ENCODE results near the gene CAPN12.
"Not testable (repeated sequence)": the region's sequence is repeated elsewhere in the genome, so short reads cannot be mapped to it uniquely, and the experiment has no call there.

Gene CAPN12, protein sequence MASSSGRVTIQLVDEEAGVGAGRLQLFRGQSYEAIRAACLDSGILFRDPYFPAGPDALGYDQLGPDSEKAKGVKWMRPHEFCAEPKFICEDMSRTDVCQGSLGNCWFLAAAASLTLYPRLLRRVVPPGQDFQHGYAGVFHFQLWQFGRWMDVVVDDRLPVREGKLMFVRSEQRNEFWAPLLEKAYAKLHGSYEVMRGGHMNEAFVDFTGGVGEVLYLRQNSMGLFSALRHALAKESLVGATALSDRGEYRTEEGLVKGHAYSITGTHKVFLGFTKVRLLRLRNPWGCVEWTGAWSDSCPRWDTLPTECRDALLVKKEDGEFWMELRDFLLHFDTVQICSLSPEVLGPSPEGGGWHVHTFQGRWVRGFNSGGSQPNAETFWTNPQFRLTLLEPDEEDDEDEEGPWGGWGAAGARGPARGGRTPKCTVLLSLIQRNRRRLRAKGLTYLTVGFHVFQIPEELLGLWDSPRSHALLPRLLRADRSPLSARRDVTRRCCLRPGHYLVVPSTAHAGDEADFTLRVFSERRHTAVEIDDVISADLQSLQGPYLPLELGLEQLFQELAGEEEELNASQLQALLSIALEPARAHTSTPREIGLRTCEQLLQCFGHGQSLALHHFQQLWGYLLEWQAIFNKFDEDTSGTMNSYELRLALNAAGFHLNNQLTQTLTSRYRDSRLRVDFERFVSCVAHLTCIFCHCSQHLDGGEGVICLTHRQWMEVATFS

DNA sequence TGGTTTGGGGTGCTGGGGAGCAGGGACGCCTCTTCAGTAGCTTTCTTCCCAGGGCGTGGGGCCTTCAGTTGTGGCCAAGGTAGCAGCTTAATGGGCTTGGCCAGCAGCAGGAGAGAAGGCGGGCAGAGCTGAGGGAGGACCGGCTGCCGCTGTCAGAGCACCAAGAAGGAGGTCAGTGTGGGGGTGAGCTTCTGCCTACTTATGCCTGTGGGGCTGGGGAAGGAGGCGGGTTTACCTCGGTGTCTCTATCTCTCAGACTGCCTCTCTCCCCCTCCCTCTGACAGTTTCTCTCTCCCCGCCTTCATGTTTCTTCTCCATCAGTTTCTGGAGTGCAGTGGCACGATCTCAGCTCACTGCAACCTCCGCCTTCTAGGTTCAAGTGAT is at the start of gene CAPN12:
Gene CAPN12, minus strand, starts transcription at position 177 of the 384 bp plus-strand sequence. CDS start 309 bp downstream, outside the sequence.
- no peak for DNase-seq (ENCODE audit: low read depth in 3 of 3, low spot score in 1 of 3)

DNA sequence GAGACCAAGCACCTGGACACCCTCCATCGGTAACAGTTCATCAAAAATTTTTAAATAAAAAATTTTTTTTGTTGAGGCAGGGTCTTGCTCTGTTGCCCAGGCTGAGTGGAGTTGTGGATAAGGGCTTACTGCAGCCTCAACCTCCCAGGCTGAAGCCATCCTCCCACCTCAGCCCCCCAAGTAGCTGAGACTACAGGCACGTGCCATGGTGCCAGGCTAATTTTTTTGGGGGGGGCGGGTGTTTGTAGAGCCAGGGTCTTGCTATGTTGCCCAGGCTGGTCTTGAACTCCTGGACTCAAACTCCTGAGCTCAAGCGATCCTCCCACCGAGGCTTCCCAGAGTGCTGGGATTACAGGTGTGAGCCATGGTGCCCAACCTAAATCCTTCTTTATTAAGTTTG is 49.4 kb upstream of the CAPN12 start:
- DNase-seq (ENCODE audit: low read depth in 3 of 3, low spot score in 1 of 3) = no peak

DNA sequence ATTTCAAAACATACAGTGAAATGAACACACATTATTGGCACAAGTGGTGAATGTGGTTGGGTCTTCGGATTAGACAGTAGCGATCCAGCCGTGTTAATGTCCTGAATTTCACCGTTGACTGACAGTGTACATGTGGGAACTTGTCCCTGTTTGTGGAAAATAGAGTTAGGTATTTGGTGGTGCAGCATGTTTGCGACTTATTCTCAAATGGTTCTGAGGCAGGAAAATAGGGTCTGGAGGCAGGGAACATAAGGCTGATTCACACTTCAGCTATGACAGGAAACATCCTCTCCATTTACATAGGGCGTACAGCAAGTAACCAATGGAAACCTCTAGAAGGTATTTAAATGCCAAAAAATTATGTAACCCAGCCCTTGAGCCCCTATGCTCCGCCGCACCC is 48.9 kb upstream of the CAPN12 start:
- no peak for DNase-seq (ENCODE audit: low read depth in 3 of 3, low spot score in 1 of 3)

DNA sequence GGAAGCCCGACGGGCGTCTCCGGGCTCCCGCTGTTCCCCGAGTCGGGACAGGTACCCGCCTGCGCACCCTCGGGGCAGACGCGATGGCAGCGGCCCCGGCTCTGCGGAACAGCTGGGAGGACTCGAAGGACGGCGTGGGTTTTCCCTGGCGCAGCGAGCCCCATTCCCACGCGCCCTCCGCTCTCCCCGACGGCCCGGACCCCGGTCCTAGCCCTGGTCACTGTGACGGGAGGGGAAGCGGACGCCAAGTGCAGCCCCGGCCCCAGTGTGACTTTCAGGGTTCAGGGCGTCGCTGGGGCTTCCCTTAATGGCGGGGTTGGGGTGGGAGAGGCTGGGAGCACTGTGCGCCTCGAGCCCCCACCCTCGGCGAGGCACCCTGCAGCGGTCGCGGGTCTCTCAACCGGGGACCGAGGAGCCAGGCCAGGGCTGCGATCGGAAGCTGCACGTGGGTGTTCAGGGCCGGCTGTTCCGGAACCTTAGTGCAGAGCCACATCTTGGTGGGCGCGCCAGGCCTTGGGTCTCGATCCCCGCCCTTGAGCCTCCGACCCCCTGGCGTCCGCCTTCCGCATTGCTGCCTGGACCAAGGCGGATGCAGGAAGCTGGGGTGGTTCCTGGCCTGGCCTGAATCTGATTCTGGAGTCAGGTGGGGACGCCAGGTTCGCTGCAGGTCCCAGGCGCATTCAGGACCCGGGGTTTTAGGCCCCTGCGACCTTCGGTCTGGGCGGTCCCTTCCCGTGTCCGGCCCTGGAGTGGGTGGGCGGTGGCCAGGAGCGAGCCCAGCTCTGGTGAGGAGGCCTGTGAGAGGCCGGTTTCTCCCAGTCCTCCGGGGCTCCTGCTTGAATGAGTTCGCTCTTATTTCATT is 48.2 kb upstream of the CAPN12 start:
- DNase-seq (ENCODE audit: low read depth in 3 of 3, low spot score in 1 of 3) = peak in 1 of 3 donors; percentile 7

DNA sequence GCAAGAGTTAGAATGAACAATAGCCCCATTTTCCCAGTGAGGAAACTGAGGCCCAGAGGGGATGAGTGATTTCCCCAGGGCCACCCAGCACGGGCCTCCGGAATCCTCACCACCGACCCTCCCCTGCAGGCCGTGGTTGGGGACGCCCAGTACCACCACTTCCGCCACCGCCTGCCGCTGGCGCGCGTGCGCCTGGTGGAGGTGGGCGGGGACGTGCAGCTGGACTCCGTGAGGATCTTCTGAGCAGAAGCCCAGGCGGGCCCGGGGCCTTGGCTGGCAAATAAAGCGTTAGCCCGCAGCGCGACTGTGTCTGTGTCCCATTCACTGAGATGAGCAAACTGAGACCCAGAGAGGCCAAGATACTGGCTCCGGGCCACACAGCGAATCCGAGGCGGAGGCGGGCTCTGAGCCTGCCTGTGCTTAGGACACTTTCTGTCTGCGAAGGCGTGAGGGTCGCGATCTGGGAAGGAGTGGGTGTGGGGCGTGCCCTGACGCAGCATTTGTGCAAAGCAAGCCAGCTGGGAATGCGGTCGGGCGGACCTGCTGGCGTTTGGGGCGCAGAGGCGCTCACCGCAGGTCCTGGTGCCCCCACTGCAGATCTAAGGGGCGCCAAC is 47.3 kb upstream of the CAPN12 start:
- DNase-seq (ENCODE audit: low read depth in 3 of 3, low spot score in 1 of 3) = not testable (repeated sequence)

DNA sequence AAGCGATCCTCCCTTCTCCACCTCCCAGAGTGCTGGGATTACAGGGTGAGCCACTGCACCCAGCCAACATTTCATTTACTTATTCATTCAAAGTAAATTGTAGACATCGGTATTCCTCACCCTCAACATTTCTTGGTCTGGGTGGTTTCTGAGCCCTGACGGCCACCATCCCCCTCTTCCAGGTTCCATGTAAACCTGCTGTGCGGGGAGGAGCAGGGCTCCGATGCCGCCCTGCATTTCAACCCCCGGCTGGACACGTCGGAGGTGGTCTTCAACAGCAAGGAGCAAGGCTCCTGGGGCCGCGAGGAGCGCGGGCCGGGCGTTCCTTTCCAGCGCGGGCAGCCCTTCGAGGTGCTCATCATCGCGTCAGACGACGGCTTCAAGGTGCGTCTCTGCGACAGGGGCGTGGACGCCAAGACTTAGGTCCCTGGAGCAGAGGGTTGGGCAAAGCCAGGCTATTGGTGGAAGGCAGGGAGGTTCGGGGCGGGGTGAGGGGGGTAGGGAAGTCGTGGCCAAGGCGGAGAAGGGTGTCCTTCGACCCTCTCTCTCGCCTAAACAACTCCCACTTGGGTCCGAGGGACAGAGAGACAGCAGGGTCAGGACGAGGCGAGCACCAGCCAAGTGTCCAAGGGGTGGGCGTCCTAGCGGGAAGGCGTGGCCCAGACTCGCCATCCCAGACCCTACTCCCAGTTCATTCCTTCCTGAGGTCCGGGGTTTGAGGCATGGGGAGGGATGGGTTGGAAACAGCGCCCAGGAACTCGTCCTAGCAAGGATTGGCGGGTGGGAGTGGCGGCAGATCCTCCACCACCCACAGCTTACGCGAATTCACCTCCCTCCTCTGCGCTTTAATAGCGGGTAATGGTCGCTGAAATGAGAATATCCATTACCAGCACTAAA is 46.5 kb upstream of the CAPN12 start:
- not testable (repeated sequence) for DNase-seq (ENCODE audit: low read depth in 3 of 3, low spot score in 1 of 3)

DNA sequence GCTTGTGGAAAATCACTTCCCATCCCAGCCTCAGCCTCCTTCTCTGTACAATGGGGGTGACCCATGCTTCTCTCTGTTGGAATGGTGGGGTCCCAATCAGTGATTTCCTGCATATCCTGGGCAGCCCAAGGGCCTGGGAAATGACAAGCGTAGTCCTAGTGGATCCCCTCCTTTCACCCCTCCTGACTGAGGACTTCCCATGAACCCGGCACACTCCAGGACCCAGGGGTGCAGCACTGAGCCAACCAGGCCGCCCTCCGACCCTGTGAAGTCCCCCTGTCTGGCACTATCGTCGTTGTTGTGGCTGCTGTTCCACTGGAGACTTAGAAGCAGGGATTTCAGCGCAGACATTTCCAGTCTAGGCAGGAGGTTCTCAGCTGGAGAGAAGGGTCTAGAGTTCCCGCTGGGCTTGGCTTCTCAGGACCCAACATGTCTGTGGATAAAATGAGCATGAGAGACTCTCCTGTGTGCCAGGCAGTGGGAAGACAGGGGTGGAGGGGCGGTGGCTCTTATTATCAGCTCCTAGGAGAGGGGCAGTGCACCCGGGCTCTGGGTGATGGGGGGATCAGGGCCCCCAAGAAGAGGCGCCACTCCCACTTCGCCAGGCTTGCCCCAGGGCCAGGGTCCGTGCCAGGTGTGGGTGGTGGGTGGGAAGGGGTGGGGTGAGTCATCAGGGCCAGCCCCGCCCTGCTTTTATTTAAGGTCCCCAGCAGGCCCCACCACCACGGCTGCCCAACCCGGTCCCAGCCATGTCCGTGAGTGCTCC is 44.4 kb upstream of the CAPN12 start, which contains the start of gene LGALS7B:
Gene LGALS7B, plus strand, starts transcription at position 723 of the 766 bp plus-strand sequence. Its CDS starts 27 bp downstream, at position 750.
- DNase-seq (ENCODE audit: low read depth in 3 of 3, low spot score in 1 of 3) = no peak

DNA sequence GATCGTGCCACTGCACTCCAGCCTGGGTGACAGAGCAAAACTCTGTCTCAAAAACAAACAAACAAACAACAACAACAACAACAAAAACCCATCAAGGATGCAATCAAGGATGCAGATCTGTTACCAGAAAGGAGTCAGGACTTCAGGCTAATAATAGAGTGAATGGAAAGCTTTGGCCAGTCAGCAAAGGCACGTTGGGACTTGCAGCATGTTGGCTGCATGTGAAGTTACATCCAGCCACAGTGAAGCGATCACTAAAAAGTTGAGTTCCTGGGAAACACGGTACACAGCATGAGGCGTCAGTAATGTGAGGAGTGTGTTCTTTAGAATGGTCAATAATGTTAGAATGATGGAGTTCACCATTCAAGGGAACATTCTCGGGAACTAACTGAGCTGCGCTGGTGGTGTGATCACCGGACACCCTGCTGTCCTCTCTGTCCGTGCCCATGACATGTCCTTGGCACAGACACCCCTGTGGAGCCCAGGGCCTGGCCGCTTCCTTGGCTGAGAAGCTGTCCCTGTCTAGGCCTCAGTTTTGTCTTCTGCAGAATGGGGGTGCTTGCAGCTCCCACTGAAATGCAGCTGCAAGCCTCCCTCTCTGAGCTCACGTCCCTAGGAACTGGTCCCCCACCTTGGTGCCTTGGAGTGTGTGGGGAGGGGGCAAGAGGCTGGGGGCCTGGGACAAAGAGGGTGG is 42.4 kb upstream of the CAPN12 start:
- DNase-seq (ENCODE audit: low read depth in 3 of 3, low spot score in 1 of 3) = no peak

DNA sequence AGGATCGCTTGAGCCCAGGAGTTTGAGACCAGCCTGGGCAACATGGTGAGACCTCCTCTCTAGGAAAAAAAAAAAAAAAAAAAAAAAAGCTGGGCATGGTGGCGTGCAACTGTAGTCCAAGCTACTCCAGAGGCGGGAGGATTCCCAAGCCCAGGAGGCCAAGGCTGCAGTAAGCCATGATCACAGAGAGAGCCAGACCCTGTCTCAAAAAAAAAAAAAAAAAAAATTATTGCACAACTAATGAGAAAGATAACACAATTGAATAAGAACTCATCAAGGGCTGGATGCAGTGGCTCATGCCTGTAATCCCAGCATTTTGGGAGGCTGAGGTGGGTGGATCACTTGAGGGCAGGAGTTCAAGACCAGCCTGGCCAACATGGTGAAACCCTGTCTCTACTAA is 41.8 kb upstream of the CAPN12 start:
- DNase-seq (ENCODE audit: low read depth in 3 of 3, low spot score in 1 of 3) = not testable (repeated sequence)

DNA sequence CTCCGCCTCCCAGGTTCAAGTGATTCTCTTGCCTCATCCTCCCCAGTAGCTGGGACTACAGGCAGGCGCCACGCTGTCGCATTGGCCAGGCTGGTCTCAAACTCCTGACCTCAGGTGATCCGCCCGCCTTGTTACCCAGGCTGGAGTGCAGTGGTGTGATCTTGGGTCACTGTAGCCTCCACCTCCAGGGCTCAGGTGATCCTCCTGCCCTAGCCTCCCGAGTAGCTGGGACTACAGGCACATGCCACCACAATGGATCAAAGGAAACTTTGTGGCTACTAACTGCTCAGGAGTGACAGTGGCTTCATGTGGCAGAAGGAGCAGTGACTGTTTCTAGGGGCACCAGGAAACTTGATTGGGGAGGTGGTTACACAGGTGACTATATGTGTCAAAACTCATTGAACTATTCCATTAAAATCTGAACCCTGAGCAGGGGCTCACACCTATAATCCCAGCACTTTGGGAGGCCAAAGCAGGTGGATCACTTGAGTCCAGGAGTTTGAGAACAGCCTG is 41.0 kb upstream of the CAPN12 start:
- DNase-seq (ENCODE audit: low read depth in 3 of 3, low spot score in 1 of 3) = no peak

DNA sequence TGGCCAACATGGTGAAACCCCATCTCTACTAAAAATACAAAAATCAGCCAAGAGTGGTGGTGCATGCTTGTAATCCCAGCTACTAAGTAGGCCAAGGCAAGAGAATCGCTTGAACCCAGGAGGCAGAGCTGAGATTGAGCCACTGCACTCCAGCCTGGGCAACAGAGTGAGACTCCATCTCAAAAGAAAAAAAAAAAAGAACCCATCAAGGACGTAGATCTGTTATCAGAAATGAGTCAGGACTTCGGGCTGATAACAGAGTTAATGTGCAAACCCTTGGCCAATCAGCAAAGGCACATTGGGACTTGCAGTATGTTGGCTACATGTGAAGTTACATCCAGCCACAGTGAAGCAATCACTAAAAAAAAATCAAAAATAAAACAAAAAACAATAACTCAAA is 40.0 kb upstream of the CAPN12 start:
- DNase-seq (ENCODE audit: low read depth in 3 of 3, low spot score in 1 of 3) = no peak

DNA sequence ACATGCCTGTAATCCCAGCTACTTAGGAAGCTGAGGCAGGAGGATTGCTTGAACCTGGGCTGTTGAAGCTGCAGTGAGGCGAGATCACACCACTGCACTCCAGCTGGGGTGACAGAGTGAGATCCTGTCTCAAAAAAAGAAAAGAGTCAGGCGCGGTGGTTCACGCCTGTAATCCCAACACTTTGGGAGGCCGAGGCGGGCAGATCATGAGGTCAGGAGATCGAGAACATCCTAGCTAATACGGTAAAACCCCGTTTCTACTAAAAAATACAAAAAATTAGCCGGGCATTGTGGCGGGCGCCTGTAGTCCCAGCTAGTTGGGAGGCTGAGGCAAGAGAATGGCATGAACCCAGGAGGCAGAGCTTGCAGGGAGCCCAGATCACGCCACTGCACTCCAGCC is 37.9 kb upstream of the CAPN12 start:
- not testable (repeated sequence) for DNase-seq (ENCODE audit: low read depth in 3 of 3, low spot score in 1 of 3)

DNA sequence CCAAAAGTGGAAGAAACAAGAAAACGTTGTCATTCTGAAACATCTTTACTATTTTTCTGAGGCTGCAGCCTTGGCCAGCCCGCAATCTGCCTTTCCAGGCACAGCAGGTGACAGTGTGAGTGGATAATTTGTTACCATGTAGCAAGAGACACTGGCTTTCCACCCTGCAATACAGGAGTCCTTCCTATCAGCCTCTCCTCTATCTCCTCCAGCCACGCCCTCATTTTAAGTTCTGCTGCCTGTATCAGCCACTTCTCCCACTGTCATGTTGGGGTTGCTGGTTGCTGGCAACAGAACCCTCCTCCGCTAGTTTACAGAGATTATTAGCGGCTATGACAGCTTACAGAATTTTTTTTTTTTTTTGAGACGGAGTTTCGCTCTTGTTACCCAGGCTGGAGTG is 36.8 kb upstream of the CAPN12 start:
- no peak for DNase-seq (ENCODE audit: low read depth in 3 of 3, low spot score in 1 of 3)

DNA sequence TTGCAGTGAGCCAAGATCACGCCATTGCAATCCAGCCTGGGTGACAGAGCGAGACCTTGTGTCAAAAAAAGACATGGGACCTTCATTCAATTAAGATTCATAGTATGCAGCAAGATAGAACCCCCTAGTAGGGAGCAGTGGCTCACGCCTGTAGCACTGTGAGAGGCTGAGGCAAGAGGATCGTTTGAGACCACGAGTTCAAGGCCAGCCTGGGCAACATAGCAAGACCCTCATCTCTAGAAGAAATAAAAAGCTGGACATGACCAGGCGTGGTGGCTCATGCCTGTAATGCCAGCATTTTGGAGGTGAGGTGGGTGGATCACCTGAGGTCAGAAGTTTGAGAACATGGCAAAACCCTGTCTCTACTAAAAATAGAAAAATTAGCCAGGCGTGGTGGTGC is 36.2 kb upstream of the CAPN12 start:
- no peak for DNase-seq (ENCODE audit: low read depth in 3 of 3, low spot score in 1 of 3)

DNA sequence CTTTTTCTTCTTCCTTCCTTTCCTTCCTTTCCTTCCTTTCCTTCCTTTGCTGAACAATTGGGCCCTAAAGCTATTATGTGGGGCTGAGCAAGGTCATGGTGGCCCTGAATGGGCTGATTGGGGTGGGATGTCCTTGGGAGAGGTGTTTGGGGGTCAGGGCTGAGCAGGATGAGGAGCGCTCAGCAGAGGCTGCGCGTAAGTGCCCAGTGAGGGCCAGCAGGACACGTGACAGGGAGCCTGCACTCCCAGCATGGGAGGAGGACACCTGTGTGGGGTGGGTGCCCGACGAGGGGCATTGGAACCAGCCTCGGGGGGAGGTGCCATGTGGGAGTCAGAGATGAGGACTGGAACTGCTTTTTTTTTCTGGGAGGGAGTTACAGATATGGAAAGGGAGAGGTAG is 34.5 kb upstream of the CAPN12 start:
- DNase-seq (ENCODE audit: low read depth in 3 of 3, low spot score in 1 of 3) = no peak

DNA sequence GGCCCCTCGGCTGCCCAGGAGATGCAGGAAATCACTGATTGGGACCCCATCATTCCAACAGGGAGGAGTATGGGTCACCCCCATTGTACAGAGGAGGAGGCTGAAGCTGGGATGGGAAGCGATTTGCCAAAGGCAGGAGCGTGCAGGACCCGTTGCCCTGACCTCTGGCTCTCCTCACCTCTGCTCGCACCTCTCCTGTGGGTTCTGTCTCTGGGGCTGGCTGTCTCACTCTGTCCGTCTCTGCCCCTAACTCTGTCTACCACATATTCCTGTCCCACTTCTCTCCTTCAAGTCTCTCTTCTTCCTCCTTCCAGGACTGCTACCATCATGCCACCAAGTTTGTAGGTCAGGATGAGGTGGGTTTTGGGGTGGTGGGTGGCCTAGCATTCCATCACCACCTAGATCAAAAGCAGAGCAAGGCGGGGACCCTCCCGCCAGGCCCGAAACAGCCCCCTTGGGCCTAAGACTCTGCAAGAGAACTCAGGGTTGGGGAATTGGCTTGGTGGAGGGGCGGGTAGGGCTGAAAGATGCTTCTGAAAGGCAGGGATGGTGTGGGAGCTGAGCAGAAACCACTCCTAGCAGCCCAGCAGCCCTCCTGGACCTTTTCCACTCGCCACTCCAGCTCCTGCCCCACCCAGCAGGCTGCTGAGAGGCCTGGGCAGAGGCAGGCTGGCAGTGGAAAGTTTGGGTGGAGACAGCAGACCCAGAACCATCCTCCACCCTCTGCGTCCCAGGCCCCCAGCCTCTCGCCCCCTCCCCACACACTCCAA is 30.1 kb upstream of the CAPN12 start:
- no peak for DNase-seq (ENCODE audit: low read depth in 3 of 3, low spot score in 1 of 3)

DNA sequence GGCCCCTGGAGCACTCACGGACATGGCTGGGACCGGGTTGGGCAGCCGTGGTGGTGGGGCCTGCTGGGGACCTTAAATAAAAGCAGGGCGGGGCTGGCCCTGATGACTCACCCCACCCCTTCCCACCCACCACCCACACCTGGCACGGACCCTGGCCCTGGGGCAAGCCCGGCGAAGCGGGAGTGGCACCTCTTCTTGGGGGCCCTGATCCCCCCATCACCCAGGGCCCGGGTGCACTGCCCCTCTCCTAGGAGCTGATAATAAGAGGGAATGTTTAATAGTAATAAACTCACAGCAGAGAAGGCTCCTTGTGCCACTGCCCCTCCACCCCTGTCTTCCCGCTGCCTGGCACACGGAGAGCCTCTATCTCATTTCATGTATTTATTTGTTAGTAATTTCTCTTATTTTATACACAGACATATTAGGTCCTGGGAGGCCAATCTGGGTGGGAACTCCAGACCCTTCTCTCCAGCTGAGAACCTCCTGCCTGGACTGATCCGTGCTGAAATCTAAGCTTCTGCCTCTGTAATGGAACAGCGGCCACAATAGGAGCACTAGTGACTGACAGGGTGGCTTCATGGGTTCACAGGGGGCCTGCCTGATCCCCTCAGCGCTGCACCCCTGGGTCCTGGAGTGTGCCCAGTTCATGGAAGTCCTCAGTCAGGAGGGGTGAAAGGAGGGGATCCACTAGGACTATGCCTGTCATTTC is 29.3 kb upstream of the CAPN12 start, which contains the start of gene LGALS7:
Gene LGALS7, minus strand, starts transcription at position 49 of the 709 bp plus-strand sequence. Its CDS starts 25 bp downstream, at position 24.
- DNase-seq (ENCODE audit: low read depth in 3 of 3, low spot score in 1 of 3) = no peak
